ENCODE results near the gene WDR44. TPM values are rescaled to one million over a fixed set of nuclear protein-coding genes. Genes with fewer than 3 reads are reported as not detected.

Gene WDR44, protein sequence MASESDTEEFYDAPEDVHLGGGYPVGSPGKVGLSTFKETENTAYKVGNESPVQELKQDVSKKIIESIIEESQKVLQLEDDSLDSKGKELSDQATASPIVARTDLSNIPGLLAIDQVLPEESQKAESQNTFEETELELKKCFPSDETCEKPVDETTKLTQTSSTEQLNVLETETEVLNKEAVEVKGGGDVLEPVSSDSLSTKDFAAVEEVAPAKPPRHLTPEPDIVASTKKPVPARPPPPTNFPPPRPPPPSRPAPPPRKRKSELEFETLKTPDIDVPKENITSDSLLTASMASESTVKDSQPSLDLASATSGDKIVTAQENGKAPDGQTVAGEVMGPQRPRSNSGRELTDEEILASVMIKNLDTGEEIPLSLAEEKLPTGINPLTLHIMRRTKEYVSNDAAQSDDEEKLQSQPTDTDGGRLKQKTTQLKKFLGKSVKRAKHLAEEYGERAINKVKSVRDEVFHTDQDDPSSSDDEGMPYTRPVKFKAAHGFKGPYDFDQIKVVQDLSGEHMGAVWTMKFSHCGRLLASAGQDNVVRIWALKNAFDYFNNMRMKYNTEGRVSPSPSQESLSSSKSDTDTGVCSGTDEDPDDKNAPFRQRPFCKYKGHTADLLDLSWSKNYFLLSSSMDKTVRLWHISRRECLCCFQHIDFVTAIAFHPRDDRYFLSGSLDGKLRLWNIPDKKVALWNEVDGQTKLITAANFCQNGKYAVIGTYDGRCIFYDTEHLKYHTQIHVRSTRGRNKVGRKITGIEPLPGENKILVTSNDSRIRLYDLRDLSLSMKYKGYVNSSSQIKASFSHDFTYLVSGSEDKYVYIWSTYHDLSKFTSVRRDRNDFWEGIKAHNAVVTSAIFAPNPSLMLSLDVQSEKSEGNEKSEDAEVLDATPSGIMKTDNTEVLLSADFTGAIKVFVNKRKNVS
- total RNA-seq: 9.4 and 10.2 TPM in 2 replicates

DNA sequence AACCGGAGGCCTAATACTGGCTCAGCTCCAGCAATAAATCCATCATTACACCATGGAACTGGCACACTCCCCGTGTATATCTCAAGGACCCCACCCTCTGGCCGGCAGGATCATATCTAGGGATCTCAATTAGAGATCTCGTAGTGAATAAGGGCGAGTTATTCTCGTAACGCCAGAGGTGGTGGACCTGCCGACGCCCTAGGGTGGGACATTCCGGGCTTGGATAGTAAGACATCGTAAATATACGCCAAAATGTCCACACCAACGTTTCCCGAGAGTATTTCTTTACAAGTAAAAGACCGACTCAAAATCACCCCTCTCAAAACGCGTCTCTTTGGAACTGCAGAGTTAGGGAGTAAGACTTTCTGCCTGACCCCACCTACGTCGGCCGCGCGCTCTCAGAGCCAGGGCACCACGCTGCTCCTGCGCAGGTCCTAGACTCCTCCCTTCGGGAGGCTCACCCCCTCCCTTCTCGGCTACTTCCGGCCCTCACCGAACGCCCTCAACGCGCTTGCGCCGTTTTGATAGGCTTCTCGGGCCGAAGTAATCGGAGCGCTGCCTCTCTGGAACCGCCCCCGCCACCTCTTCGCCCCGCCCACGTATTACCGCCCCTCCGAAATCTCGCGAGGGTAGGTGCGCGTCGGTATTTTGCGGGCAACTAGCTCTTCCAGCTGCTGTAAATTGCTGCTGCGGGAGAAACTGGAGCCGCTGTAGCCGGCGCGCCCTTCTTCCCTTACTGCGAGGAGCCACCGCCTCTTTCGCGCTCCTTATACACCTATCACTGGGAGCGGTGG, at the start of gene WDR44:
Gene WDR44, plus strand, starts transcription at position 643 of the 794 bp plus-strand sequence. CDS start 398 bp downstream, outside the sequence.

DNA sequence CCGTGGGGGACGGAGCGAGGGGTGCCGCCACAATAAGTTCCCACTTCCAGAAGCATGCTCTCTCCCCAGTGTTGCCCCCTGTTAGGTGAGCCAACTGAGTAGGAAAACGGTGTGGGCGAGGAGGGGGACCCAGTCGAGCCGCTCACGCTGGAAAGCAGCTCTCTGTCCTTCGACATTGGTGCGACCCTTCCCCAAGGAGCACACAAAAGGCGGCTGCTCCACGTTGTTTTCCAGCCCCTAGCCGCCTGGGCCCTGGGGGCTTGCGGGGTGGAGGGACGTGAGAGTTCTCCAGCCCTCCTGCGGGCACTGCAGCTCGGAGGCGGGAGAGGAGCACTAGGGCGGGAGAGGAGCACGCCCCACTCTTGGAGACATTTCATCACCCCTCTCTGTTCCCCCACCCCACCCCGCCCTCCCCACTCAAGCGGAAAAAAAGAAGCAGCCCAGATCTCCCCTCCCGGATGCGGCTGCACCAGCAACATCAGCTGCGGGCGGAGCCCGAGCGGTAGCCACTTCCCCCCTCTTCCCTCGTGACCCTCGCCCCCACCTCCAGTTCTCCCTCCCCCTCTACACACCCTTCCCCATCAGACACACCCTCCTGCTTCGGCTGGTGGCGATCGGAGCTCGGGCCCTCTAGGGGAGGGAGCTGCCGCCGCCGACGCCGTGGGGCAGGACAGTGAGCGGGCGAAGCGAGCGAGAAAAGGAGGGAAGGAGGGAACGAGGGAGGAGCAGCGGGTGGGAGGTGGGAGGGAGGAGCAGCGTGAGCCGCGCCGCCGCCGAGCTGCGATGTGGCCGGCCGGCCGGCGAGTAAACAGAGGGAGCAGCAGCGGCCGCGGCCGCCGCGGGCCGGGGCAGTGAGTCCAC, 149.4 kb downstream of the WDR44 start, which contains the start of gene DOCK11:
Gene DOCK11, plus strand, starts transcription at position 755 of the 861 bp plus-strand sequence. CDS start 157 bp downstream, outside the sequence.

Other genes with a start within 250 kb of the WDR44 start
- gene KLHL13, start 229.3 kb upstream of the WDR44 start, total RNA-seq: 14.3 and 18.5 TPM in 2 replicates
- 0.32 and 0.76 TPM in 2 replicates for gene DOCK11, start 149.7 kb downstream of the WDR44 start, total RNA-seq